HPDE6-E6E7 (cell line): ENCODE results near the gene ZDHHC19.
"Not testable (repeated sequence)": the region's sequence is repeated elsewhere in the genome, so short reads cannot be mapped to it uniquely, and the experiment has no call there.

Experiments used
- DNase-seq: peaks from one replicate; pipeline ENCODE4 v3.0.0; 2011; ENCODE audit warnings: missing footprints; ENCODE audit errors: extremely low spot score

ZDHHC19 gene

DNA sequence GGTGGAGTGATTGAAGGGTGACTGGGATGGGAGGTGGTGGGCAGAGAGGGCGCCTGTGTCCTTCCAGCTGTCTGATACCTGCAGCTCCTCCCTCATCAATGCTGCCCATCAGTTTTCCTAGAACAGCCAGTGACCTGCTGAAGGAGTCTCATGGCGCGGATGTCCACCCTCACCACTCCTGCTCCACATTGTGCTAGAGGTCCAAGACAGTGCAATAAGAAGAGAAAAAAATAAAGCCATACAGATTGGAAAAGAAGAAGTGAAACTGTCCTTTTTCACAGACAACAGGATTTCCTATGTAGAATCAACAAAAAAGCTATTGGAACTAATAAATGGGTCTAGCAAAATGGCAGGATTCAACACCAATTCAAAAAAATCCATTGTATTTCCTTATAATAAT is 7.4 kb downstream of the ZDHHC19 start:
- DNase-seq: no peak

DNA sequence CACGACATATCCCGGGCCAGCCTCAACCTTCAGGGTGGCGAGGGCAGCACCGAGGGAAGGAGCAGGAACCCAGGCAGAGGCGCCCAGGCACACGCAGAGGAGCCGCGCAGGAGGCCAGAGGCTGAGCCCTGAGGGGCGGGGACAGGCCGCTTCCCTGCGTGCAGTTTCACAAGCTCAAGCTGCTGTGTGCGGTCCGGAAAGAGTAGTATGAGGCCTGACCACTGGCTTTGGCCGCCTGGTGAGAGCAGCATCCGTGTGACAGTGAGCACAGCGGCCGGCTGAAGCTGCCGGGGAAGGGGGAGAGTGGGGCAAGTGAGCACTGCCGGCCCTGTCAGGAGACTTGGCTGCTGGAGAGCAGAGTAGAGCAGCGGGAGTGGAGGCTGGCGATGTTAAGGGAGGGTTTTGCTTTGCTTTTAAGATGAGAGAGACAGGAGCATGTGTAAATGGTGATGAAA is 8.7 kb downstream of the ZDHHC19 start:
- DNase-seq: no peak

DNA sequence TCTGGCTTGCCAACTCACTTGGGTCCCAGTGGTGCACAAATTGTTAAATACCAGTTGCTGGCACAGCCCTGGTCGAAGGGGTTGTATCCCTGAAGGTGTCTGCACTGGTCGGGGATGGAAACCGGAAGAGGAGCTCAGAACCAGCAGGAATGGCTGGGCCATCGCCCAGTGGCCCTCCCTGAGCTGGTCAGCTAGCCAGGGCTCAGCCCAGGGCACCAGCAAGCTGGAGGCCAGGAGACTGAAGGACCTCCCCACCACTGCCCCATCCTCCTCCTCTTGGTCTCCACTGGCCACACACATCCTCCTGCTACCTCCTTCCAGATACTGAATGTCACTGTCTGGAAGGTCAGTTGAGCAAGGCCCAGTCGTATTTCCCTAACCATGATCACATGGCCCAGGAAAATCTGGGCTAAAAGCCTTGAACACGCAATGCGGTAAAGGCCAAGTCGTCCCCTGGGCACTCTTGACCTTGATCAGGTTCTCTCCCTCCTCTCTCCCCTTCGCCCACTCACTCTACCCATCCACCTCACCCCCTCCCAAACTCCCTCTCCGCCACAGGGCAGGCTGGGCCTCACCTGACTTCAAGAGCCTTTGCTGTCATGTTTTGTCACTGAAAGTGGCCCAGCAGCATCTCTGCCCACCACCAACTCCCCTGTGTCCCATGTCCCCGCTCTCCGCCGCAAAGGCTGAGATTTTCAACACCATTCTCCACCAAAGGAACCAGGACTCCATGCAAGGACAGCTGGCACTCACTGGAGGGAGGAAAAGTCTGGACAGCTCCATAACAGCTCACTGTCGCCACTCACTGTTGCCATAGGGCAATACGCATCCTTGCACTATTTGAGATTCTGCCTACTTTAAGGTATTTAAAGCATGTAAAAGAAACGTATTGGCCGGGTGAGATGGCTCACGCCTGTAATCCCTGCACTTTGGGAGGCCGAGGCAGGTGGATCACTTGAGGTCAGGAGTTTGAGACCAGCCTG is 12.1 kb downstream of the ZDHHC19 start:
- DNase-seq: no peak

DNA sequence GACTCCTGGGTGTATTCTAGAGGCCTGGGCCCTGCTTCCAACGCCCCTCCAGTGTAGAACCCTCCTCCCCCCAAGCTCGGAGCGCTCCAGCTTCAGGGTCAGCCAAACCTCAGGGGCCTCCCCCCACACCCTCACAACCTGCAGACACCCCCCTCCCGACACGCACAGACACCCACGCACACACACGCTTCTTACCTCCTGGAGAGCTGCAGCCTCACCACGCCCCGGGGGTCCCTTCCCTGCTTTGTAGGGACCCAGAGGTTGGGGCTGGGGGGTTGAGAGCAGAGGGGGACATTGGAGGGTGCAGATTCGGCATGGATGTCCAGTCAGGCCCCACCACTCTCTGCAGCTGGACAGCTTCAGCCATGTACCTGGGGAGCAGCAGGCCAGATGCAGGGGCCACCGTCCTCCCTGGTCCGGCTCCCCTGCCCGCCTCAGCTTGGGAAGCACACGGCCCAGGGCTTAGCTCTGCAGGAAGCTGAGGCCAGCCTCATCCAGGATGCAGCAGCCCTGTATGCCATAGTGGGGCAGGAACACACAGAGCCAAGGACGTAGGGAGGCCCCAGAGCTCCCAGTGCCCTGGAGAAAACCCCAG is 13.0 kb downstream of the ZDHHC19 start:
- no peak for DNase-seq

DNA sequence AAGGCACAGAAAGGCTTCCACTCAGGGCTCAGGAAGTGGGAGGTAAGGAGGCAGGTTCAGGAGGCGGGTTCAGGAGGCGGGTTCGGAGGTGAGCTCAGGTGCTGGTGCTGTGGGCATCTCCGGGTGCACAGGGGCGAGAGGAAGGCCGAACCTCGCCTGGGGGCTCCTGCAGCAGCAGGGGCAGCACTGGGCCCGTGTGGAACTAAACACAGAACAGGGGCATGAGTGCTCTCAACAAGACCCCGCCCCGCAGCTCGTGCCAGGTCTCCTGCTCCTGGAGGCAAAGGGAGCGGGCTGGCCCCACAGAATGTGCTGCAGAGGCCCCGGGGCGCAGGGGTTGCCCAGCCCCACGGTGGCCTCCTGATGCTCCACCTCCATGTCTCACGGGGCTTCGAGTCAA is 13.7 kb downstream of the ZDHHC19 start:
- DNase-seq: no peak

DNA sequence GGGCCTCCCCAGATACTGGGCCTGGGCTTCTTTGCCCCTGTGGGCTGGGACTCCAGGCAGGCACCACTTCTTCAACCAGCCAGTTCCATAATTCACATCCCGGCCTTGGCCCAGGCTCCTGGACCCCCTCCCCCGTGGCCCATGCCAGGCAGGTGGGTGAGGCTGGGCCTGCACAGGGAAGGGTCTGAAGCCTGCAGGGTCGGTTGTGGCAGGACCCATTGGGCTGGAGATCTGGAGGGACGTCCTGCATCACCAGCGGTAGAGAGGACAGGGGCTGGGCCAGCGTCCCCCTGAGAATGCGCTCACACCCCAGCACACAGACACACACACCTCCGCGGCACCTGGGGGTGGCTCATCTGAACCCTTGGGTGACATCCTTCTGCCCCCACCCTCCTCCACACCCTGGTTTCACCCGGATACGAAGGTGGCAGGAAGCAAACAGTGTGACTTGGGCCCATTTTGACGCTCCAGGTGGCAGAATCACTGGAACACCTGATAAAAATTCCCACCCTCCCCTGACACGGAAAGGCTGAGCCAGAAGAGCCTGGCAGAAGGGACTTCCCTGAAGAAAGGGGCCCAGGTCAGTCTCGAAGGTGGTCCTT is 15.4 kb downstream of the ZDHHC19 start:
- DNase-seq: no peak

DNA sequence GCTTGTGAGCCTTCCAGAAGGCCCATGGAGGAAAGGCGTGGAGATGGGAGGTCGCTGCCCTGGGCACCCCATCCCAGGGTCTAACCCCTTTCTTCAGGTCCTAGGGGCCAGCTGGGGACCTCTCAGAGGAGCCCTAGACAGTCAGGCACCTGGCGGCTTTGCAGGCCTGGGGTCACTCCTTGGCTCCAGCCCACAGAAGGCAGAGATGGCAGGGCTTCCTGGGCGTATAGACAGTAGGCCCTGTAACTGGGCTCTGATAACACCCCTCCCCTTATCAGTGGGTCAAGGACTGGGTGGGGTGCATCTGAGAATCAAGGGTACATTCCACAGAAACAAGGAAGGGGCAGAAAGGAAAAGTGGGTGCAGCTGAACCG is 16.7 kb downstream of the ZDHHC19 start:
- DNase-seq: no peak

DNA sequence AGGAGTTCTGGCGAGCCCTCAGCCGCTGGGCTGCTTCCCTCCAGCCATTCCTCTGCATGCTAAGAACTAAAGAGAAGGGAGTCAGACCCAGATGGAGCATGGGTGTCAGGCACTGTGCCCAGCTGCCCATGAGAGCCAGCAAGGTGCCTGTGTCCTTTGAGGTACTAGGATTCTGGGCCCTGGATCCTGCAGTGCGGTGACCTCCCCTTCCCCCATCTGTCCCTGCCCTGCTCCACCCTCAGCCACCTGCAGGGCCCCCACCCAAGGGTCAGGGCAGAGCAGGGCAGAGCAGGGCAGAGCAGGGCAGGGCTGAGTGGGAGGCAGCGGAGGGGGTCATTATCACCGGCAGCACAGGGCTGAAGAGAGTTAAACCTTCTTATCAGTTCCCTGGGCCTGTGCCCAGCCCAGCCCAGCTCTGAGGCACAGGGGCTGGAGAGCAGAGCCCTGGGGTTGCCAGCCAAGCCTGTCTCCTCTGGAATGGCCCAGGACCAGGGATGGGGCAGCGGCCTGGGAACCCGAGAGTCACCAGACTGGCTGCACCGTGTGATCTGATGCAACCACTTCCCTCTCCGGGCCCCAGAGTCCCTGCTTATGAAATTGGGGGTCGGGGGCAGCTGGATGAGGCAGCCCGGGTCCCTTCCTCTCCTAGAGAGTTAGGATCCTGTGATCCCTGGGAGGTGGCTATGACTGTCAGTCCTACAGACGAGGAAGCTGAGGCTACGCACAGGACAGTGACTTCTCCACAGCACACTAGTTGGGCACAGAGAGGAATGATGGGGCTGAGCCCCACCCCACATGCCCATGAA is 17.3 kb downstream of the ZDHHC19 start:
- DNase-seq: no peak

DNA sequence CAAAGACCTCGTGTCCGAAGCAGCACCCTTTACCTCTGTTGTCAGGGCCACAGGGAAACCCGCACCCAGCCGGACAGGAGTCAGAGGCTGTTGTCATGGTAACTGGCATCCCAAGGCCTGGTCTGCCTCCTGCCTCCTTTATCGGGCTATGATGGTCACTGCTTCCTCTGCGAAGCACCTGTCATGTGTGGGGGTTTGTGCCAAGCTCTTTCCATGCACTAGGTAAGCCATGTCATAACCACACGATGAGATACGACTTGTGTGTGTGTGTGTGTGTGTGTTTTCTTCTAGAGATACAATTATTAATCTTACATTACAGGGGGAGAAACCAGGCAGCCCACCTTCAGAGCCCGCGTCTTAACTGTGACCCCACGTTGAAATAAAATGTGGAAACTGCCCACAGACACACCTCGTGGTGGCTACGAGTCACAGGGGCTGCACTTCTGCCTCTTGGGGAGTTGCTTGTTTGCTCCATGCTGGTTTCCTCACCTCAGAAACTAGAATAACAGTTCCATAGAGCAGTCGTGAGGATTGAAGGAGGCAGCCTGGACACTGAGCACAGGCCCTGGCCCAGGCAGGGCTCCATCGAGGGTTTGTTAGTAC is 18.0 kb downstream of the ZDHHC19 start:
- DNase-seq: no peak

DNA sequence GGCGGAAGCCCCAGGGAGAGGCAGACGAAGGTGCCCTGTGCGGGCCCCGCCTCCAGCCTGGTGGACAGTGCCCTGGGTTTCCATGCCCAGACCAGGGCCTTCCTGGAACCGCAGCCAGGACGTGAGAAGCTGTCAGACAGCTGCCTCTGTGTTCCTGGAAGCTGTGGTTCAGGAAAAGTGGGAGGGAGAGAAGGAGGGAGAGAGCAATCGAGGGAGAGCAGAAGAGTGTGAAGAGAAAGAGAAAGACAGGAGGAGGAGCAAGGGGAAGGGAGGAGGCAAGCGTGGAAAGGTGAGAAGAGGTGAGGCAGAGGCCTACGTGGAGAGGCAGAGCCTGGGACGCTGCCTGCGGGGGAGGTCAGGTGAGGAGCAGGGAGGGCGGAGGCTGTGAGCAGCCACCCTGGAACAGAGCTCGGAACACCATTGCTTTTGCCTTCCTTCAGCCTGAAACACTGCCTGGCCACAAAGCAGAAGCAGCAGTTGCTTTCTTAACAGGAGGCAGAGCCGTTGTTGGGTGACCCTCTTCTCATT is 18.6 kb downstream of the ZDHHC19 start:
- DNase-seq: no peak

DNA sequence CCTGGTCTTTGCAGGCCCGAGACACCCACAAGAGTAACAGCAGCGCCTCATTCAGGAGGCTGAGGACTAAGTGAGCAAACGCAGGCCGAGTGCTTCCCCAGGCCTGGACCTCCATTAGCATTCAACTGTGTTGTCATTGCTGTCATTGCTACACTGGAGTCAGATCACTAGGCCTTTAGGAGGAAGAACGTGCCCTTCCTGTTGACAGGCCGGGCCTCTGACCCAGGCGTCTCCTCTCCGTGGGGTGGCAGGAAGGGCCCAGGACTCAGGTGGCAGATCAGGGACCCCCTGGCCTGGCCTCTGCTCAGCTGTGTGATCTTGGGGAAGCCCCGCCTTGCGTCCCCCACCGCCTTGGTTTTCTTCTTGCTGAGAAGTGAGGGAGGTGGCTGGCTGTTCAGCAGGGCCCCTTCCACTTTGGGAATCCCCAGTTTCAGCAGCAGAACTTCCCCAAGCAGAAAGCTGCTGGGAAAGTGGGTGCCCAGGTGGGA is 19.1 kb downstream of the ZDHHC19 start:
- DNase-seq: no peak

DNA sequence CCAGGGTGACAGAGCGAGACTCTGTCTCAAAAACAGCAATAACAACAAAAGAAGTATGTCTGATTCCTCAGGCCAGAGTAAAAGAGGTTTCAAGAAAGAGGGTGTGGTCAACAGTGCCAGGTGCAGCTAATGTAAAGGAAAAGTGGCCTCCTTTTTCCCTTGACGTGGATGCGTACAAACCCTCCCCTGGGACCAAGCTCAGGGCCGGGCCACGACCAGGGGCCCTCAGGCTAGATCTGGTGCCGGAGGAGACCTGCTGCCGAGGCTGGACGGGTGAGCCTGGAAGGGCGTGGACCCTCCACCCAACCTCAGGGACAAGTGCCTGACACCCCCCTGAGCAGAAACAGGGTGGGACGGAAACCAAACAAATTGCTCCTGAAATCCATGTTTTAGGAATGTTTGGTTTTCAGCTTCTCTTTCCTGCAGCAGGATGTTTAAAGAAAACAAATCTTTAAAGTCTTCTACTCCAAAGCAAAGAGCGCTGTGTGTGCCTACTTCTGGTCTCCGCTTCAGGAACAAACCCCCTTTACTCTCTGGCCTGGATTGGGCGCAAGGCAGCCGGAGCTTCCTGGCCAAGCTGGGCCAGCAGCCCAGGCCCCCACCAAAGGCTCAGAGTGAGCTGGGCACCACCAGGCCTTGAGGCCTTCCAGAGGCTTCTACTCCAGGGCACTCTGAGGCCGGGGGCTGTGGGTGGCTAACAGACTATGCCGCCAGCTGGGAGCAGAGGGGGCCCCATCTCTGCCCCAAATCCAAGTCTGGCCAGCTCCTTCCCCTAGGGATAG is 21.4 kb downstream of the ZDHHC19 start:
- no peak for DNase-seq

DNA sequence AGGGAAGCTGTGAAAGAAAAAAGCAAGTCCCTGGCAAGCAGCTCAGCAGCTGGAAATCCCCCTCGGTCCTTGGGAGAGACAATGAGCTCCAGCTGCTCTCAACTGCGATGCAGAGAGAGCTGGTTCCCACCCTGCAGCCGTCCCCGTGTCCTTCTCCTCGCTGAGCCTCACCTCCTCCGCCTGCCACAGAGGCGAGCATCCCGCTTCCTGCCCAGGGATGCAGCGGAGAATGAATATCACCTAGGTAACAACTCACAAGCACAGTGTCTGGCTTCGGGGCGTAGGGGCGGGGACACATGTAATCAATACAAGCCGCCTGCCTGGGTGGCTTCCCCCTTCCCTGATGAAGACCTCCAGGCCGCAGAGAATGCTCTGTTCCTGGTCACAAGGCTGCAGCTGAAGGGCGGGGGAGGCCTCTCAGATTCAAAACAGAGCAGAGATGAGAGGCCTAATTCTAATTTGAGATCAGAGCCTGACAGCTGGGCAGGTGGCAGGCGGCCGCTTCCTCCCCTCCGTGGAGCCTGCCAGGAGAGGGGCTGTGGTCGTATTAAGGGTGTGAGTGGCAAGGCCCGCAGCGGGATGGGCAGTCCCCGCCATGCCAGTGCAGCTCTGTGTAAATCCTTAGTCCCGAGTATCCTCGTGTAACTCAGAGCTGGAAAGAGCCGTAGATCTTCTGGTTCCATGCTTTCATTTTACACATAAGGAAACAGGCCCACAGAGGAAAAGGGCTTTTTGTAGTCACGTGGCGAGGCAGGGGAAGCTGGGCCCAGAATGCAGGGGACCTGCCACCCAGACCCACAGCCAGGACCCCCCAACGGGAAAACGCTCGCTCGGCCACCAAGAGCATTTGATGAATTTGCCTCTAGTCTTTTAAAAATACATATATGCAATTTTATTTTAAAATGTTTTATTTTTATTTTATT is 24.3 kb downstream of the ZDHHC19 start:
- DNase-seq: no peak

DNA sequence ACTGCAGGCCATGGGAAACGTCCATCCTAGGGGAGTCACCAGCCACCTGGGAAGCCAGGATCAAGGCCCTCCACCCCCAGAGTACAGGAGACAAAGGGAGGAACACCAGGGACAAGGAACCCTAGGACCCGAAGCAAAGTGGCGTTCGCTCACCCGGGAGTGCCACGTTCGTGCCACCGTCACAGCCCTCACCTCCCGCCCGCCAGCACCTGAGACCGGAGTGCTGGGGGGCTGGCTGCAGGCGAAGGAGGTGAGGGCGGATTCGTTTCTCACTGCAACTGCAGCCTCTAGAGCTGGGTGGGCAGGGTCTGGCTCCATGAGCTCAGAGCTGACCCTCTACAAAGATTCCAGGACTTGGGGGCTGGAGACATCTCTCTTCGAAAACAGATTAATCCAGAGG is 26.3 kb downstream of the ZDHHC19 start:
- DNase-seq: no peak

DNA sequence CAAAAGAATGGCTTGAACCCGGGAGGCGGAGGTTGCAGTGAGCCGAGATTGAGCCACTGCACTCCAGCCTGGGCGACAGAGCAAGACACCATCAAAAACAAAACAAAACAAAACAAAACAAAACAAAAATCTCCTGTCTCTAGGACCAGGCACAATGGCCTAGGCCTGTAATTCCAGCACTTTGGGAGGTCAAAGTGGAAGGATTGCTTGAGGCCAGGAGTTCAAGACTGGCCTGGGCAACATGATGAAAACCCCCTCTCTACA is 27.1 kb downstream of the ZDHHC19 start:
- DNase-seq: not testable (repeated sequence)

DNA sequence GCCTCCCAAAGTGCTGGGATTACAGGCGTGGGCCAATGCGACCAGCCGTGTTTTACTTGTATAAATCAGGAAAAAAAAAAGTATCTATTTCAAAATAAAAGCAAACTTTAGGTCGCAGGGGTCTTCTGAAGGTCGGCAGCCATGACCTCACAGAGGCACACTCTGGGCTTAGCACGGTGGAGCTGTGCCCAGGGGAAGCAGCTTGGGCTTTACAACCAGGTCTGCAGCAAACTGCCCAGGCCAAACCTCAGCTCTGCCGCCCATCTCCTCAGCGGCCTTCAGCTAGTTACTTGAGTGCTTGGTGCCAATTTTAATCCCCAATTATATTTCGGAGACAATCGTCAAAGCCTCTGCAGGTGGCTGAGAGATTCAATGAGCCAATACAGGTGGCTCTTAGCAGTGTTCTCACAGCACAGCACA is 30.1 kb downstream of the ZDHHC19 start:
- DNase-seq: no peak

DNA sequence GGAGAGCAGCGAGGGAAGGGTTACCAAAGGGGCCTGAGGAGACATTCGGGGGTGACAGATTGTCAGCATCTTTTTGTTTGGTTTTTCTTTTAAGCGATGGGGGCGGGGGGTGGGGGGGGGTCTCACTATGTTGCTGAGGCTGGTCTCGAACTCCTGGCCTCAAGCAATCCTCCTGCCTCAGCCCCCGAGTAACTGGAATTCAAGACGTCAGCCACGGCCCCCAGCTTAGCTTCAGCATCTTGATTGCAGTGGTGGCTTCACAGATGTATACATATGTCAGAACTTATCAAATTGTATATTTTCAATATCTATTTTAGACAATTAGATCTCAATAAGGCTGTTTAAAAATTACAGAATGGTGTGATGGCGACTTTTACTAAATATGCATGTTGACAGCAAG is 30.9 kb downstream of the ZDHHC19 start:
- DNase-seq: no peak

DNA sequence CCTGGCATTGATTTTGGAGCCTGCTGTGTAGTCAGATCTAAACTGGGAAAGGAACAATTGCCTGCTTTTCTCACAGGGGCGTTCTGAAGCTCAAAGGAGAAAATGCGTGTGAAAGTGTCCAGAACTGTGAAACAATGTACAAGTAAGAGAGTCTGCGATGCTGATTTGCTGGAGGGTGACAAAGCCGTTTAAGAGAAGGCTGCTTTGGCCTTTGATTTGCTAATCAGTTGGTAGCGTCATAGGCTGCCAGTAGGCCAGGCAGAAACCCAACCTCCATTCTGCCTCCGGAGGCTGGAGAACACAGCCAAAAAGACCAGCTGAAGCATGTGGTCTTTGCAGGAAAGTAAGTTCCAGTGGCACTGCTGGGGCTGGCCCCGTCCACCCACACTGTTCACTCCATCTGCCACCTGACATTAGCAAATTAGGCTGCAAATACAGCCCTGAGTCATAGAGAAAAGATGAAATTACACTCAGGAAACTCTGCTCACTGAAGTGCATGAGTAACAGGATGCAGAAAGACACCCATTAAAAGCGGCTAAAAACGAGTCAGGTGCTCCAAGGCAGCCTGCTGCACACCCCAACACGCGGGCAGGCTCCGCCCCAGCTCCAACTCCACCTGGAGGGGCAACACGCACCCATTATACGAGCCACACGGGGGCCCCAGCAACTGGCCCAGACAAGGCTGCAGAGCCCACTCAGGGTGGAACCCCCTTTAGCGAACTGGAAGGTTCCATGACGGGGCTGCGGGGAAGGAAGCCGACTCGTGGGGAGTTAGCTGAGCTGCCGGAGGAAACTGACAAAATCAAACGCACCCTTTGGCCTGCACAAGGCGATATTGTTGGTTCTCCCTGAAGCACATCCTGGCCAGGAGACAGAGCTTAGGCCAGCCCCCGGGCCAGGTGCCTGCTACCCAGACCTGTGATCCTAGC is 31.6 kb downstream of the ZDHHC19 start:
- DNase-seq: peak; percentile 71
